PFSK-1 (cell line): ENCODE measurements around the gene TEX10.

ENCODE experiments used
- REST ChIP-seq, 2 experiments: IDR thresholded peaks; 2 replicates each; pipeline versions ENCODE4 v1.6.1 to v1.8.0; 2011 to 2012; ENCODE audit warnings: low read depth in 2 of 2, low read length in 2 of 2, control low read depth in 1 of 2, inconsistent platforms in 1 of 2, mild to moderate bottlenecking in 1 of 2, moderate library complexity in 1 of 2; ENCODE audit not compliant: insufficient read depth in 1 of 2
- SIN3A ChIP-seq: IDR thresholded peaks from 2 replicates; pipeline ENCODE4 v1.6.1; 2012; ENCODE audit warnings: mild to moderate bottlenecking, low read length, moderate library complexity, borderline replicate concordance; ENCODE audit not compliant: insufficient read depth
- TAF1 ChIP-seq: IDR thresholded peaks from 2 replicates; pipeline ENCODE4 v1.6.1; 2012; ENCODE audit warnings: low read length, control low read depth, borderline replicate concordance; ENCODE audit not compliant: insufficient read depth

DNA sequence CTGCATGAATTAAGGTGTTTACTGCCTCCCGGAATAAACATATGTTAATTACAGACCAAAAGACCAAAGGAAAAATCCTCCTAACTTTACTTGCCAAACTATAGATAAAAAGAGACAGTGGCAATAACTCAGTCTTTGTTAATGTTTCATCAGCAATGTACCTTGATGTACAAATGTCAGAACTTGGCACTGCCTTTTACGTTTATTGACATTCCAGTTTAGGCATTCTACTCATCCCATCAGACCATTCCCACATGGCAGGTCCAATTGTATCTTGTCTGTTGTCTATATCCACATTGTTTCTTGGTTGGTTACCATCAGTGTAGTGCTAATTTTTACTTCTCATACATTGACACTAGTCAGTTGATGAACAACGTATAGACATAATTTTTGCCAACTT is 85.5 kb downstream of the TEX10 start:
- no peak for TF ChIP-seq TAF1
- TF ChIP-seq SIN3A = no peak
- TF ChIP-seq REST (IDR thresholded peaks at IDR 0.05; ENCODE audit: insufficient read depth in 1 of 2, low read depth in 2 of 2, low read length in 2 of 2) = no peak
